Kidney tubule cell (primary cell): ENCODE measurements around the gene EIF4EBP3.
"Not testable (repeated sequence)": the region's sequence is repeated elsewhere in the genome, so short reads cannot be mapped to it uniquely, and the experiment has no call there.

ENCODE experiments used
- DNase-seq: peaks from one replicate; pipeline ENCODE4 v3.0.0-alpha.2; 2018; ENCODE audit warnings: low spot score

The EIF4EBP3 gene

DNA sequence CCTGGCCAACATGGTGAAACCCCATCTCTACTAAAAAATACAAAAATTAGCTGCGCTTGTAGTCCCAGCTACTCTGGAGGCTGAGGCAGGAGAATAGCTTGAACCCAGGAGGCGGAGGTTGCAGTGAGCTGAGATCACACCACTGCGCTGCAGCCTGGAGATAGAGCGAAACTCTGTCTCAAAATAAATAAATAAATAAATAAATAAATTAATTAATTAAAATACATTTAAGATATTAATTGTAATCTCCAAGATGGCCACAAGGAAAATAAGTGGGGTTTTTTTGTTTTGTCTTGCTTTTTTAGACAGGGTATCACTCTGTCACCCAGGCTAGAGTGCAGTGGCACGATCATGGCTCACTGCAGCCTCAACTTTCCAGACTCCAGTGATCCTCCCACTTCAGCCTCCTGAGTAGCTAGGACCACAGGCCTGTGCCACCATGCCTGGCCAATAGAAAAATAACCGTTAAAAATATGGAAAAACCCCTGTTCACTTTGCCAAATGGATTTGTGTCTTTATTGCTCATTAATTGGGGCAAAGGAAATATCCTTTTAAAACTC lies 31.8 kb downstream of the EIF4EBP3 start:
- not testable (repeated sequence) for DNase-seq

DNA sequence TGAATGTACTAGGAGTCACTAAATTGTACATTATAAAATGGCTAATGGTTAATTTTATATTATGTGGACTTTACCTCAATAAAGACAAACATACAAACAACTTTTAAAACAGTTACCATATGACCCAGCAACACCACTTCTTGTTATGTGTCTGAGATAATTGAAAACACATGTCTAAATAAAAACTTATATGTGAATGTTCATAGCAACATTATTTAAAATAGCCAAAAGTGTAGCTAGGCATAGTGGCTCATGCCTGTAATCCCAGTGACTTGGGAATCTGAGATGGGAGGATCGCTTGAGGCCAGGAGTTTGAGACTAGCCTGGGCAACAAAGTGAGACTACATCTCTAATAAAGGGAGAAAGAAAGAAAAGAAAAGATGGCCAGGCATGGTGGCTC lies 40.0 kb downstream of the EIF4EBP3 start:
- no peak for DNase-seq

DNA sequence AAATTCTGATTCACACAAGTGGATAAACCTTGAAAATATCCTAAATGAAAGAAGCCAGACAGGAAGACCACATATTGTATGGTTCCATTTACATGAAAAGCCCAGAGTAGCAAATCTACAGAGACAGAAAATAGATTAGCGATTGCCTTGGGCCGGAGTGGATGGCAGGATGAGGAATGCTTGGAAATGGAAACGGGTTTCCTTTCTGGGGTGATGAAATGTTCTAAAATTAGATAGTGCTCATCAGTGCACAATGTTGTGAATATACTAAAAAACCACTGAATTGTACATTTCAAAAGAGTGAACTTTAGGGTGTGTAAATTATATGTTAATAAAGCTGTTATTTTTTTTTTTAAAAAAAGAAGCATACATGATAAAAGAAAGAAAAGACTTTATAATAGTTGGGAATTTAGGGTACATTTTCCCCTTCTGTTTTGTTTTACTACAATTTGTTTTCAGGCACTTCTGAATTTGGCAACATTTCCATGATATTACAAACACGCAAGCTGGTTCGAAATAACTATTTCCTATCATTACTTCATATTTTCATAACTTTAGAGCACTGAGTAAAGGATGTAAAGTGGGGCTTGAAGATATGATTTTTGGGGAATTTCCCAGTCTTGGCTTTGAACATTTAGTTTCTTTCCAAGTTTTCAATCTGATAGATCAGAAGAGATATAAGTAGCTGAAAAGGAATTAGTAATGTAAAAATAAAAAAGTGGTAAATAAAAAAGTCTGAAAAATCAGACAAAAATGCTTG lies 41.0 kb downstream of the EIF4EBP3 start:
- no peak for DNase-seq

DNA sequence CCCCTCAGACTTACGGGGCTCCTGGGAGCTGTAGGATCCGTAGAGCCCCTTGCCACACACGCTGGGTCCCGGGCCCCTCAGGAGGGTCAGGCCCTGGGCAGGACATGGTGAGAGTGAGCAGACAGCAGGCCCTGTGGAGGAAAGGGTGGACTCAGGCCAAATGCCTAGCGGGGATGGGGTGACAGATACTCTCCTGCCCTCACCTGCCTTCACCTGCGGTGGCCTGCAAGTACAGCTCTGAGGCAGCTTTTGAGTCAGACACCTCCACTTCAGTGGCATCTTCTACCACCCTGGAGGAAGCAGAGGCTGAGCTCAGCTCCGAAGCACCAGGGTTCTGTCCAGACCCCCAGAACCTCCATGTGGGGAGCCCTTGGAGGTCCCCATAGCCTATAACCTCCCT lies 43.4 kb downstream of the EIF4EBP3 start:
- DNase-seq = no peak

DNA sequence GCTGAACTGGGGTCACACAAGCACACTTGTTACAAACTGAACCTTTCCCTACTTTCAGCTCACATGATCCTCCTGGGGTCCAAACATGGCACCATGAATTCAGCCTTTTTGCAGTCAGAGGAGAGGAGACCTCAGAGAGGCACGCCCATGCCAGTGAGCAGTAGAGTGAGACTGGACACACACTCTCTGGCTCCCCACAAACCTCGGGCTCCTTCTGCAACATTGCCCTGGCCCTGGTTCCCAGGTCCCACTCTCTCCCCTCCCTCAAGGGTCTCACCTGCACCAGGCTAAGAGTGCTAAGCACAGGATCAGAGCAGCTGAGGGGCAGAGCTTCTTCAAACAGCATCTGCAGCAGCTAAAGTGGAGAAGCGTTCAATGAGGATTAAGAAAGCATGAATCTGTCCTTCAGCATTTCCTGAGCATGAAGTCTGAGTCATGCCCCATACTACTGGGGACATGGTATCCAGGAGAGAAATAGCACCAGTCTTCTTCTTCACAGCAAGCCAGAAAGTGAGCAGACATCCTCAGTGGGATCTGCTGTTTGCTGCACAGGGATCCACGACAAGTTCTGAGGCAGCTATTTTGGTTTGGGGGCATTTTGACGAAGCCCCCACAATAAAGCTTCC lies 44.4 kb downstream of the EIF4EBP3 start:
- DNase-seq = no peak

DNA sequence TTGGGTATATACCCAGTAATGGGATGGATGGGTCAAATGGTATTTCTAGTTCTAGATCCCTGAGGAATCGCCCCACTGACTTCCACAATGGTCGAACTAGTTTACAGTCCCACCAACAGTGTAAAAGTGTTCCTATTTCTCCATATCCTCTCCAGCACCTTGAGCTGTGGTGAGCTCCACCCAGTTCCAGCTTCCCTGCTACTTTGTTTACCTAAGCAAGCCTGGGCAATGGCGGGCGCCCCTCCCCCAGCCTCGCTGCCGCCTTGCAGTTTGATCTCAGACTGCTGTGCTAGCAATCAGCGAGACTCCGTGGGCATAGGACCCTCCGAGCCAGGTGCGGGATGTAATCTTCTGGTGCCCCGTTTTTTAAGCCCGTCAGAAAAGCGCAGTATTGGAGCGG lies 45.6 kb downstream of the EIF4EBP3 start:
- DNase-seq = not testable (repeated sequence)

DNA sequence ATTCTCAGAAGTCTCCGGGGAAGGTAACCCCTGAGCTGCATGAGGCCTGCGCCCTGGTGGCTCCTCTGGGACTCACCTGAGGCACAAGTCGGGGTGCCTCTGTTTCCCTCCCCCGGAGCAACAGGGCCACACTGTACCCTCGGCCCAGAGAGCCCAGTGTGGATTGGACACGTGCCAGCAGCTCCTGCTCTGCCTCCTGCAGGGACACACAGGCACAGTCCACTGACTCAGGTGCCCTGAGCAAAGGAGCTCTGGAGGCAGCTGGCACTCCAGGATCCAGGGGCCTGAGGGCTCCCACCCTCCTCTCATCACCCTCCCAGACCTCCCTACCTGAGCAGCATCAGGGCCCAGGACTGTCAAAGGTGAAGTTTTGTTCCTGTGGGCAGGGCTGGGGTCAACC lies 46.7 kb downstream of the EIF4EBP3 start:
- no peak for DNase-seq

DNA sequence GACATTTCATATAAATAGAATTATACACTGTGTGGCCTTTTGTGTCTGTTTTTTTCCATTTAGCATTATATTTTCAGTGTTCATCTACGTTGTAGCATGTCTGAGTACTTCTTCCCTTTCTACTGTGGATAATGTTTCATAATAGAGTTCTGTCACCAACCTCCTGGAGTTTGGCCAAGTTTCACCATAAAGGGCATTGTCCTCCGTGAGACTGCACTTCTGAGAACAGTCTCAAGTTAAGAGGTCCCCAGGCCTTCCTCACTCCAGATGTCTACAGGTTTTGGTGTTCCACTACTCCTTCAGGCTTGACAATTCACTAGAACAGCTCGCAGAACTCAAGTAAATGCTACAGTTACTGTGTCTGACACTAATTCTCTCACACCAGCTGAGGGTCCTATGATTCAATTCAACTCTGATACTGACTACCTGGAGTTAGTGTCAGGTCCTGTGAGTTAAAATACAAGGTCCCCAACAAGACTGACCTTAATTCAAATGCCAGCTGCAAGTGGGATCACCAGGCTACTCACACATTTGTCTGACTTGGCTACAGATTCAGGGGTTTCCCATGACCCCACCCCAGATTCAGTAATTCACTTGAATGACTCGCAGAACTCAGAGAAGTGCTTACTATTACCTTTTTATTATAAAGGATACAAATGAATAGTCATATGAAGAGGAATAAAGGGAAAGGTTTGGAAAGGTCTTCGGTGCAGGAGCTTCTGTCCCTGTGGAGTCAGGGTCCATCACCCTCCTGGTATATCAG lies 48.3 kb downstream of the EIF4EBP3 start:
- no peak for DNase-seq

DNA sequence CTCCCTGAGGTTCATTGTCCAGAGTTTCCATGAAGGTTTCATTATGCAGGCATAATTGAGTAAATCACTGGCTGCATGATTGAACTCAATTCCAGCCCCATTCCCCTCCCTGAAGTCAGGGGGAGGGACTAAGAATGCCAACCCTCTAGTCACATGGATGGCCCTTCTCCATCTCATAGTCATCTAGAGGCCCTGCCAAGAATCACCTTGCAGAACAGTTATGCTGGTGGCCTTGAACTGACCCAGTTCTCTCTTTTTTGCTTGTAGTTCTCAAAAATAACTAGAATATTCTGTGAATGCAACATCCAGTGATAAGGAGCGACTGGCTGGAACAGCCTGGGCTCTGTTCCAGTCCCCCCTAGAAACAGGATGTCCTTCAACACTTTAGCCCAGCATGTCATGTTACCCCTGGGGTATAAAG lies 48.9 kb downstream of the EIF4EBP3 start:
- DNase-seq = no peak

DNA sequence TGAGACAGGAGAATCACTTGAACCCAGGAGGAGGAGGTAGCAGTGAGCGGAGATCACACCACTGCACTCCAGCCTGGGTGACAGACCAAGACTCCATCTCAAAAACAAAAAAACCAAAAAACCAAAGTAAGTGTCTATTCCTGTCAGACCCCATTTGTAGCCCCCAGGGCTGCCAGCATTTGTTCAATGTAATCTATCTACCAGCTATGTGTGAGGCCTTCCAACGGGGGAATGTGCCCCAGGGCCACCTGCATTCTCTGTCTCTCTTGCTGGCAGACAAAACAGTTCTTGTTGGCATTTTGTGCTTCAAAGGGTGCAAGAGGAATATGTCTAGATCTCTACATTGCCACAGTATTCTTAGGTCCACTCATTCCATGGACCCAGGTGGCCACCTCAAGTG lies 51.4 kb downstream of the EIF4EBP3 start:
- no peak for DNase-seq
